GM10266 (cell line): ENCODE data around the gene TXNRD2.

Source experiments
- DNase-seq: peaks from one replicate; pipeline ENCODE4 v3.0.0; 2012; ENCODE audit errors: extremely low spot score
- TF ChIP-seq, protein P1 (sequence below): IDR thresholded peaks from 2 replicates; pipeline ENCODE4 v1.5.1; 2012; ENCODE audit warnings: mild to moderate bottlenecking, low read depth; ENCODE audit not compliant: control insufficient read depth, insufficient read depth; ENCODE audit errors: missing control alignments

Gene TXNRD2

DNA sequence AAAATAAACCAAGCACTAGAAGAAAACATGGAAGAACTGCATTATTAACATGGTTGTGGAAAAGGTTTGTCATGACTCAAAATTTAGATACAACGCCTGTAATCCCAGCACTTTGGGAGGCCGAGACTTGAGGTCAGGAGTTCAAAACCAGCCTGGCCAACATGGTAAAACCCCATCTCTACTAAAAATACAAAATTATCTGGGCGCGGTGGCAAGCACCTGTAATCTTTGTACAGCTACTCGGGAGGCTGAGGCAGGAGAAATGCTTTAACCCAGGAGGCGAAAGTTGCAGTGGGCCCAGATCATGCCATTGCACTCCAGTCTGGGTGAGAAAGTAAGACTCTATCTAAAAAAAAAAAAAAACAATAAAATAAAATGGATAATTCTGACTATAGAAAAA, 110.6 kb downstream of the TXNRD2 start:
- DNase-seq, result no peak
- TF ChIP-seq, protein P1, sequence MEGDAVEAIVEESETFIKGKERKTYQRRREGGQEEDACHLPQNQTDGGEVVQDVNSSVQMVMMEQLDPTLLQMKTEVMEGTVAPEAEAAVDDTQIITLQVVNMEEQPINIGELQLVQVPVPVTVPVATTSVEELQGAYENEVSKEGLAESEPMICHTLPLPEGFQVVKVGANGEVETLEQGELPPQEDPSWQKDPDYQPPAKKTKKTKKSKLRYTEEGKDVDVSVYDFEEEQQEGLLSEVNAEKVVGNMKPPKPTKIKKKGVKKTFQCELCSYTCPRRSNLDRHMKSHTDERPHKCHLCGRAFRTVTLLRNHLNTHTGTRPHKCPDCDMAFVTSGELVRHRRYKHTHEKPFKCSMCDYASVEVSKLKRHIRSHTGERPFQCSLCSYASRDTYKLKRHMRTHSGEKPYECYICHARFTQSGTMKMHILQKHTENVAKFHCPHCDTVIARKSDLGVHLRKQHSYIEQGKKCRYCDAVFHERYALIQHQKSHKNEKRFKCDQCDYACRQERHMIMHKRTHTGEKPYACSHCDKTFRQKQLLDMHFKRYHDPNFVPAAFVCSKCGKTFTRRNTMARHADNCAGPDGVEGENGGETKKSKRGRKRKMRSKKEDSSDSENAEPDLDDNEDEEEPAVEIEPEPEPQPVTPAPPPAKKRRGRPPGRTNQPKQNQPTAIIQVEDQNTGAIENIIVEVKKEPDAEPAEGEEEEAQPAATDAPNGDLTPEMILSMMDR, result no peak

DNA sequence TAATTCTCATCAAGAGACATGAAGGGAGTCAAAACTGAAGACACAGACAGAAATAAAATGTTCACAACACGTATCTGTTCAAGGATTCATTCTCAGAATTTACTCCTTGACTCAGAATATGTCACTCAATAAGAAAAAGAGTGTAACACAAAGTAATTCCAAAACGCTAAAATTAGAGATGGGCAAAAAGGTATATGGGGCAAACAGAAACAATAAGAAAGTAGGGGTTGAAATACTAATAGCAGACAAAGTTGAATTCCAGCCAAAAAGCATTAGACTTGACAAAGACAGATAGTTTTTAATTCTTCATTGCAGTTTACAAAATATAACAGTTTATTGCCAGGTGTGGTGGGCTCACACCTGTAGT, 113.6 kb downstream of the TXNRD2 start:
- DNase-seq, result no peak

DNA sequence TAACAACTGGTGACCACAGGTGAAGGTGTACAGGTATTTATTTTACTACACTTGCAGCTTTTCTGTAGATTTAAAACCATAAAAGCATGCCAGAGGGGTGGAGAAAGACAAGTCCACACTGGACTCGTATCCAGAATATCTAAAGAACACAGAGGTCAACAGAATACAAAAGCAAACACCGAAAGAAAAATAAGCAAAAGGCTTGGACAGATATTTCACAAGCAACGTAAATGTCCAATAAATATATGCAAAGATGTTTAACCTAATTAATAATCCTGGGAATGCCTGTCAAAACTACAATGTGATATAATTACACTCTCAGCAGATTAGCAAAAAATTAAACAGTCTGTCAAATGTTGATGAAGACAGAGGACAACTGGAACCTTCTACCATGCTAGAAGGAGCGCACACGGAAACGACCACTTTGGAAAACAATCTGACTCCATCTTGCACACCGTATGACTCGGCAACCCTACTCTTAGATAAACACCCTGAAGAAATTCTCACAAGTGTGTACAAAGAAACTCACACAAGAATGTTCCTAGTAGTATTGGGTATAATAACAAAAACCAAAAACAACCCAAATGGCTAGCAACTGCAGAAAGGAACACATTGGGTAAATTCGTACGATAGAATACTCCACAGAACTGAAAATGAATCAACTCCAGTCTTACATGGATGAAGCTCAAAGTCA, 114.1 kb downstream of the TXNRD2 start:
- TF ChIP-seq, protein P1, result no peak
- DNase-seq, result no peak

More for the DNA sequence above, 113.6 kb downstream of the TXNRD2 start:
- TF ChIP-seq, protein P1, result no peak

DNA sequence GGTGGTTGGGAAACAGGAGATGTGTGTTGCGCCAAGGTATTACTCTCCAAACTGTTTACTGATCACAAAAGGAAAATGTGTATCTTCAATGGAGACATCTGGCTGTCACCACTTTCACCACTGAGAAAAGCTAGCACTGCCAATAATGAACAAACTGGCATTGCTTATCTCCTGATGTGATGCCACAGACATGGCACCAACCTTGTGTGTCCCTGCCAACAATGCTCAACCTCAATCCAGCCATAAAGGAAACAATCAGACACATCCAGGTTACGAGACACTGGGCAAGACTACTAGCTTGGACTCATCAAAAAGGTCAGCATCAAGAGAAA, 115.0 kb downstream of the TXNRD2 start:
- TF ChIP-seq, protein P1, result no peak
- DNase-seq, result no peak

DNA sequence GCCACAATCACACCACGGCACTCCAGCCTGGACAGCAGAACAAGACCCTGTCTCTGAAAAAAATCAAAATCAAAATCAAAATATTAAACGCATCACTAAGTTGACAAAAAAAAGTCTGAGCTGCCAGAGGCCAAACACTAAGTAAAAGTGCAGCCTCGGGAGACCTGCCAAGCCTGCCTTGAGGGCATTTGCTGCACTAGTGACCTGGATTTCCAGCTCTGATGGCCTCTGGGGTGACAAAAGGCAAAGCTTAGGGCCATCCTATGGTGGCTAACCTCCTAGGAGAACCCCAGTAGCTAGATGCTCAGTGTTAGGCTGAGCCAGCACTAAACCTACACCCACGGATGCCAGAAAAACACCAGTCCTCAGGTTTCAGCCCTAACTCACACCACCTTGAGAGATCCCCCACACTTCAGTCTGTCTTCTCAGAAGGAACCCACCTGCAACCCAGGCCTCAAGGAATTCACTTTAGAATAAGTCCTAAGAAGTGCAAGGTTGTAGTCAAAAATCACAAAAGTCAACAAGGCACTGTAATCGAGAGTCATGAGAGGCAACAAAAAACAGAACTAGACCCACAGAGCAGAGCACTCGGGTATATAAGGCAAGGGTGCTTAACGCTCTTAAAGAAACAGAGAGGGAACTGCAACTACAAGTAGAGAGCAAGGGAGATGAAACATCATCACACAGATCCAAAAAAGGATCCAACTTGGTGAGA, 115.6 kb downstream of the TXNRD2 start:
- DNase-seq, result no peak
- TF ChIP-seq, protein P1, result no peak
